OCI-LY1 (cell line): ENCODE data around the gene KCNT1.

ENCODE experiments used
- H2AFZ ChIP-seq: fragments of 200-600 bp; sonication (generic), shearing (Covaris generic); 2 replicates; pipeline ENCODE4 v1.6.0; 2014; ENCODE audit warnings: antibody characterized with exemption, mild to moderate bottlenecking, low read length
- H3F3A ChIP-seq: fragments of 200-600 bp; sonication (generic), shearing (Covaris generic); 2 replicates; pipeline ENCODE4 v1.6.0; 2014; ENCODE audit warnings: mild to moderate bottlenecking, antibody characterized with exemption, low read length, moderate library complexity; ENCODE audit not compliant: insufficient read depth
- H3K27ac ChIP-seq: fragments of 200-600 bp; sonication (generic); 2 replicates; pipeline ENCODE4 v1.5.1; 2014; ENCODE audit warnings: low read length, mixed run types, mild to moderate bottlenecking, low read depth; ENCODE audit not compliant: poor library complexity, severe bottlenecking
- H3K27me3 ChIP-seq: fragments of 200-600 bp; sonication (generic); 2 replicates; pipeline ENCODE4 v1.6.0; 2014; ENCODE audit warnings: antibody characterized with exemption, mild to moderate bottlenecking, low read length, moderate library complexity; ENCODE audit not compliant: insufficient read depth
- H3K36me3 ChIP-seq: fragments of 200-600 bp; sonication (generic); 2 replicates; pipeline ENCODE4 v1.6.1; 2014; ENCODE audit warnings: mild to moderate bottlenecking, antibody characterized with exemption, low read length, moderate library complexity, mixed read lengths; ENCODE audit not compliant: insufficient read depth
- H3K4me1 ChIP-seq: fragments of 200-600 bp; sonication (generic); 2 replicates; pipeline ENCODE4 v1.5.1; 2014; ENCODE audit warnings: mild to moderate bottlenecking, low read length, moderate library complexity; ENCODE audit not compliant: insufficient read depth, severe bottlenecking
- H3K4me2 ChIP-seq: fragments of 200-600 bp; sonication (generic), shearing (Covaris generic); 2 replicates; pipeline ENCODE4 v1.6.1; 2014; ENCODE audit warnings: low read length
- H3K4me3 ChIP-seq: fragments of 200-600 bp; sonication (generic); 2 replicates; pipeline ENCODE4 v1.5.1; 2014; ENCODE audit warnings: low read length, low read depth, mild to moderate bottlenecking, mixed read lengths; ENCODE audit not compliant: poor library complexity, severe bottlenecking
- H3K79me2 ChIP-seq: fragments of 200-600 bp; shearing (Covaris generic); 2 replicates; pipeline ENCODE4 v1.6.1; 2016; ENCODE audit warnings: mixed run types, low read length, mixed read lengths; ENCODE audit not compliant: insufficient read depth
- H3K9ac ChIP-seq: fragments of 200-600 bp; sonication (generic), shearing (Covaris generic); 2 replicates; pipeline ENCODE4 v1.6.1; 2014; ENCODE audit warnings: mild to moderate bottlenecking, low read length, mixed read lengths
- H3K9me2 ChIP-seq: fragments of 200-600 bp; sonication (generic), shearing (Covaris generic); 2 replicates; pipeline ENCODE4 v1.6.1; 2014; ENCODE audit warnings: low read depth, mild to moderate bottlenecking, low read length, mixed read lengths
- H3K9me3 ChIP-seq: fragments of 200-600 bp; shearing (Covaris generic); 2 replicates; pipeline ENCODE4 v1.6.1; 2014; ENCODE audit warnings: low read length, mixed read lengths
- H4K20me1 ChIP-seq: fragments of 200-600 bp; sonication (generic), shearing (Covaris generic); 2 replicates; pipeline ENCODE4 v1.6.0; 2016; ENCODE audit warnings: mild to moderate bottlenecking, low read length; ENCODE audit not compliant: insufficient read depth
- CTCF ChIP-seq: fragments of 200-600 bp; sonication (generic), shearing (Covaris generic); IDR thresholded peaks from 2 replicates; pipeline ENCODE4 v1.5.1; 2017; ENCODE audit warnings: mild to moderate bottlenecking, antibody characterized with exemption, low read length, moderate library complexity, mixed read lengths
- EZH2 ChIP-seq: fragments of 200-600 bp; sonication (generic), shearing (Covaris generic); IDR thresholded peaks from 2 replicates; pipeline ENCODE4 v1.8.0; 2017; ENCODE audit warnings: borderline replicate concordance, mixed run types, mild to moderate bottlenecking, antibody characterized with exemption, low read length, moderate library complexity, mixed read lengths

Gene KCNT1

GRCh38 chr9:135780626-135781025 is 78.6 kb downstream of the KCNT1 start:
- Histone ChIP-seq H3K36me3 (no peaks in the 10 kb centered on the region), H3K4me3 (no peak overlapping the region), H2AFZ (no peak overlapping the region), H3K4me2 (no peak overlapping the region), H3K27me3 (no peaks in the 10 kb centered on the region), H3K79me2 (no peaks in the 10 kb centered on the region), H3K27ac (no peak overlapping the region), H3K9me2 (no peaks in the 10 kb centered on the region), H4K20me1 (no peaks in the 10 kb centered on the region), H3F3A (no peaks in the 10 kb centered on the region), H3K4me1 (no peaks in the 10 kb centered on the region), H3K9me3 (no peaks in the 10 kb centered on the region), H3K9ac (no peak overlapping the region)
- no peak for TF ChIP-seq CTCF
- TF ChIP-seq EZH2 = no peak

DNA sequence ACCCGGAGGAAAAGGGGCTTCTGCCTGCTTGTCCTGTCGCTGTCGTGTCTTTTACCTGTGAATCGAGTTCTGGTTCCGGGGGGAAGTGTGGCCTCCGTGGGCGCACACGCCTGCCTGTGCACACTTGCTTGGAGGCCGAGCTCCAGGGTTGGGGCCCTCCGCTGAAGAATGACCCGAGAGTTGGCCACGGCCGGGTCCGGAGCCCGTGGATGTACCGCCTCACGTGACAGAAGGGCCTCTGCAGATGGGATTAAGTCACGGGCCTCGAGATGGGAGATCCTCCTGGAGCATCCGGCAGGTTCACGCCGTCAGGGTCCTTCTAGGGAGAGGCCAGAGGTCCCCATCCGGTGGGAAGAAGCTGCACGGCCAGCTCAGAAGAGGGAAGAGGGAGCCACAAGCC is 81.0 kb downstream of the KCNT1 start:
- no peaks in the 10 kb centered on the region for H3K9me2 ChIP-seq
- no peaks in the 10 kb centered on the region for H3K27me3 ChIP-seq
- H3K27ac ChIP-seq = no peak overlapping the region
- H3K79me2 ChIP-seq = no peaks in the 10 kb centered on the region
- H3K4me3 ChIP-seq = no peak overlapping the region
- H3K4me2 ChIP-seq = no peak overlapping the region
- no peaks in the 10 kb centered on the region for H3K9me3 ChIP-seq
- no peak overlapping the region for H3K9ac ChIP-seq
- no peaks in the 10 kb centered on the region for H4K20me1 ChIP-seq
- no peaks in the 10 kb centered on the region for H3F3A ChIP-seq
- H3K4me1 ChIP-seq = no peaks in the 10 kb centered on the region
- TF ChIP-seq CTCF = no peak
- TF ChIP-seq EZH2 = no peak
- H3K36me3 ChIP-seq = no peaks in the 10 kb centered on the region
- no peak overlapping the region for H2AFZ ChIP-seq

DNA sequence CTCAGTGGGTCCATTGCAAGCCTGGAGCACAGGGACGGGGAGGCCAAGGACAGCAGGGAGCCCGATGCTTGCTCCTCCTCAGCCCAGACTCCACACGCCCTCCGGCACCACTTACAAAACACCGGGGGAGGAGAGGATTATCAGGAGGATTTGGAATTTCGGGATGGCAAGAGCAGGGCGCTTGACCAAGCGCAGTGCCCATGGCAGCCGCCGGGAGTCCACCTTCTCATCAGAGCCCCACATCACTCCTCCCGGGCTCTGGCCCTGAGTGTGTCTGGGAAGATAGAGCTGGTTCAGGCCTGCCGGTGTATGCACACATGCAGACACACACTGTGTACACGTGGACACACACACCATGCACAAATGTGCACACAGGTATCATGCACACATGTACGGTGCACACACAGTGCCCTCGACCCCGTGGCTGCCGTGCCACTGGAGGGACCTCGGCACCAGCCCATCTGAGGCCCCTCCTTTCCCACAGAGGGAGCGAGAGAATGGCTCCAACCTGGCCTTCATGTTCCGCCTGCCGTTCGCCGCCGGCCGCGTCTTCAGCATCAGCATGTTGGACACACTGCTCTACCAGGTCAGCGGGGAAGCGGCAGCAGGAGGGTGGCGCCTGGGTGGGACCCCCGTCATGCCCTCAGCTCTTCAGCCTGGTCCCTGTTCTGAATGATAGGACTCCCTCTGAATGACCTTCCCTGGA is 81.7 kb downstream of the KCNT1 start:
- H3K4me2 ChIP-seq = no peak overlapping the region
- no peaks in the 10 kb centered on the region for H3K27me3 ChIP-seq
- no peaks in the 10 kb centered on the region for H3K9me2 ChIP-seq
- H3K4me3 ChIP-seq = no peak overlapping the region
- no peak overlapping the region for H2AFZ ChIP-seq
- H3K9ac ChIP-seq = no peak overlapping the region
- H3K79me2 ChIP-seq = no peaks in the 10 kb centered on the region
- H3K9me3 ChIP-seq = no peaks in the 10 kb centered on the region
- no peak overlapping the region for H3K27ac ChIP-seq
- H4K20me1 ChIP-seq = no peaks in the 10 kb centered on the region
- TF ChIP-seq EZH2 (no peak), CTCF (no peak)
- H3K4me1 ChIP-seq = no peaks in the 10 kb centered on the region
- no peaks in the 10 kb centered on the region for H3K36me3 ChIP-seq
- no peaks in the 10 kb centered on the region for H3F3A ChIP-seq
